ENCODE measurements around the gene TARS1.

- TF ChIP-seq TAF1 (IDR thresholded peaks at IDR 0.05; ENCODE audit: borderline replicate concordance, insufficient read depth, low read length), result no peak
- no peak for TF ChIP-seq POLR2AphosphoS5 (IDR thresholded peaks at IDR 0.05; ENCODE audit: low read depth, low read length)
- no peak for TF ChIP-seq SIN3A (IDR thresholded peaks at IDR 0.05; ENCODE audit: borderline replicate concordance, insufficient read depth, low read length)
These were observed 15.5 kb upstream of the TARS1 start for GRCh38 chr5:33425314-33425713.
